Ectodermal cell (in vitro differentiated cells): ENCODE data around the gene CDK5RAP2.

ENCODE experiments used
- H3K27ac ChIP-seq: 2 replicates; pipeline ENCODE4 v1.7.0; 2013; ENCODE audit warnings: mild to moderate bottlenecking, low read depth, low read length; ENCODE audit not compliant: insufficient read depth, poor library complexity, severe bottlenecking
- H3K27me3 ChIP-seq: 2 replicates; pipeline ENCODE4 v1.7.0; 2013; ENCODE audit warnings: mild to moderate bottlenecking, low read length; ENCODE audit not compliant: insufficient read depth, control insufficient read depth, poor library complexity, severe bottlenecking
- H3K36me3 ChIP-seq: one replicate; pipeline ENCODE4 v1.7.0; 2013; ENCODE audit warnings: low read length; ENCODE audit not compliant: control insufficient read depth, insufficient read depth
- H3K4me1 ChIP-seq: one replicate; pipeline ENCODE4 v1.7.0; 2013; ENCODE audit warnings: low read length; ENCODE audit not compliant: control insufficient read depth, insufficient read depth
- H3K4me3 ChIP-seq: 2 replicates; pipeline ENCODE4 v1.7.0; 2013; ENCODE audit warnings: low read depth, low read length, control low read depth; ENCODE audit not compliant: insufficient read depth
- H3K9me3 ChIP-seq: 2 replicates; pipeline ENCODE4 v1.7.0; 2013; ENCODE audit warnings: mild to moderate bottlenecking, low read length, moderate library complexity; ENCODE audit not compliant: control insufficient read depth
- WGBS, 2 experiments: methylation state at CpG; one replicate each; pipeline ENCODE4 v1.1.7; 2013; ENCODE audit warnings: missing lambda C conversion rate in 2 of 2; 5-methylcytosine and 5-hydroxymethylcytosine counted together

CDK5RAP2 gene

DNA sequence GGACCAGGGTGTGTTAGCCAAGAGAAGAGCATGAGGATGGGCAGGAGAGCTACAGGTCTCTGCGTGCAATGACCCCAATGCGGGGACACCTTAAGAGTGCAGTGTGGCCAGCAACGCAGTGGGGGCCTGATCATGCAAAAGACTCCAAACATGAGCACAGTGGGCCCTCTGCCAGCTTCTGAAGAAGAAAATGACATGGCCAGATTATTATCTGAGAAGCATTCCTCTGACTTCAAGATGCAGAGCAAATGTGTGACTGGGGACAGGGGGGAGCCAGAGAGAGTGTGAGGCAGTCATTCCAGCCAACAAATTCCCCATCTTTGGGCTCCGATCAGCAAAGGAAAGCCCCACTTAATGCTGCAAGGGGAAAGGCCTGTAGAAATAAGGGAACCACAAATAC, 229.4 kb downstream of the CDK5RAP2 start:
- Histone ChIP-seq H3K9me3 (no peaks in the 10 kb centered on the region), H3K27me3 (no peaks in the 10 kb centered on the region), H3K4me1 (no peaks in the 10 kb centered on the region), H3K36me3 (no peaks in the 10 kb centered on the region), H3K27ac (no peak overlapping the region), H3K4me3 (no peak overlapping the region)
- 94 to 96% methylated on average over 4 of the region's 4 CpGs for WGBS, 2 experiments

DNA sequence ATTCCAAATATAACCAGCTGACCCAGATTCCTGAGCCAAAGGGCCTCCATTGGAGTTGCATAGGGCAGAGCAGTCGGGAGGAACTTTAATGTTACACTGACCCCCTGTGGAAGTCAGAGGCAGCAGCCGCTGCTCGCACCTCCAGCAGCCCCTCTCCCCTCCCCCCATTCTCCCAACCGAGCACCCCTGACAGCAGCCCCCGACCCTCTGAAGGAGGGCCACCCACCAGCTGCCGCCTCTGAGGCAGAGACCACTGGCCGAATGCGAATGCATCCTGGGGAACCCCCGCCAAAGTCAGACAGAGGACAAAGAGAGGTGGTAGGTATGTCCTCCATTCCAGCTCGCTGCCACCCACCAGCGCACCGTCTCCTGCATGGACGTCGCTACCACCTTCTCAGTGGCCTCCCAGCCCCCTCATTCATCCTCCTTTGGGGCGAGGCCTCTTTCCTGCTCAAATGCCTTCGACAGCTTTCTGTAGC, 231.0 kb downstream of the CDK5RAP2 start:
- Histone ChIP-seq H3K4me1 (no peaks in the 10 kb centered on the region), H3K36me3 (no peaks in the 10 kb centered on the region), H3K4me3 (no peak overlapping the region), H3K27ac (no peak overlapping the region), H3K9me3 (no peaks in the 10 kb centered on the region), H3K27me3 (no peaks in the 10 kb centered on the region)
- 34 to 35% methylated on average over 16 of the region's 16 CpGs for WGBS, 2 experiments

DNA sequence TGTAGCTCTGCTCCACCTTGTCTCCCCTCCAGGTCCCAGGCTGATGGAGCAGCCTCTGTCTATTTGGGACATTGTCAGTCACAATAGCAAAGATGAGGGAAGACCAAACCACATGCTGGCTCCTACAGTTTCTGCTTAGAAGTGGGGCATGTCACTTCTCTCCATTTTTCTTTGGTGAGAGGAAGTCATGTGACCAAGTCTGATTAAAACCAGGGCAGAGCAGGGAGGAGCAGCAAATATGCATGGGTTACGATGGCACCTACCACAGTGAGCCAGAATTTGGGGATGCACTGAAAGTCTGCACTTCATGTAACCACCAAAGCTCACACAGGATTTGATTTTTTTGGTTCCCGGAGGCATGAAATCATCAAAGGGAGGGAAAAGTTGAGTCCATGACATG, 234.6 kb downstream of the CDK5RAP2 start:
- Histone ChIP-seq H3K27ac (no peak overlapping the region), H3K36me3 (no peaks in the 10 kb centered on the region), H3K4me1 (no peaks in the 10 kb centered on the region), H3K9me3 (no peaks in the 10 kb centered on the region), H3K27me3 (no peaks in the 10 kb centered on the region), H3K4me3 (no peak overlapping the region)
- WGBS, 2 experiments: 91 to 97% methylated on average over 2 of the region's 2 CpGs

DNA sequence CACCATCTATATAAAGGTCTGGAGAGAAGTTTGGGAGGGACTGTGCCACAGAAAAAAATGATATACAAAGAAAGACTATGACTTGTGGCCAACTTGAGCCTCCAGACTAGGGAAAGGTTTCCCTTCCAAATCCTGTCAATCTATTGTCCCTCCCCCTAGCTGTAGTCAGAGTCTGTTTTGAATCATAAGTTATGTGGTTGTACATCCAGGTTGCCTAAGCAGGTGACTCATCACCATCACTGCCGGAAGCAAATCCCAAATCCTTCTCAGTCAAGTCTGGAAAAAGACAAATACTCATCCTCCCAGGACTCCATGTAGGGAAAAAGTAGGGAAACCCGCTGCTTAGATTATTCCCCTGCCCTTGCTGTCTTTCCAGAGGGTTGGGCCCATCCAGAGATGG, 235.7 kb downstream of the CDK5RAP2 start:
- no peaks in the 10 kb centered on the region for H3K27me3 ChIP-seq
- no peaks in the 10 kb centered on the region for H3K4me1 ChIP-seq
- H3K36me3 ChIP-seq: no peaks in the 10 kb centered on the region
- H3K27ac ChIP-seq: no peak overlapping the region
- H3K4me3 ChIP-seq: no peak overlapping the region
- WGBS, 2 experiments: 91 to 93% methylated on average over 2 of the region's 2 CpGs
- H3K9me3 ChIP-seq: no peaks in the 10 kb centered on the region

DNA sequence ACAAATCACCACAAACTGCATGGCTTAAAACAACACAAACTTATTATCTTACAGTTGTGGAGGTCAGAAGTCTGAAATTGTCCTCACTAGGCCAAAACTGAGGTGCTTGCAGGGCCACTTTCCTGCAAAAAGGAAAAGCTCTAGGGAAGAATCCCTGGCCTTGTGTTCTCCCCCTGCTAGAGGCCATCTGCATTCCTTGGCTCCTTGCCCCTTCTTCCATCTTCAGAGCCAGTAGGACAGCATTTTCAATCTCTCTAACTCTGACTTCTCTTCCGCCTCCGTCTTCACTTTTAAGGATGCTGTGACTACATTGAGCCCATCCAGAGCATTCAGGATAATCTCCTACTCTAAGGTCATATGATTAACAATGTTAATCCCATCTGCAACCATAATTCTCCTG, 236.6 kb downstream of the CDK5RAP2 start:
- WGBS, 2 experiments: 95 to 99% methylated on average over 2 of the region's 2 CpGs
- H3K36me3 ChIP-seq: no peaks in the 10 kb centered on the region

More for the DNA sequence above, 236.6 kb downstream of the CDK5RAP2 start:
- no peak overlapping the region for H3K4me3 ChIP-seq
- no peaks in the 10 kb centered on the region for H3K27me3 ChIP-seq
- no peak overlapping the region for H3K27ac ChIP-seq
- H3K9me3 ChIP-seq: no peaks in the 10 kb centered on the region
- no peaks in the 10 kb centered on the region for H3K4me1 ChIP-seq
